OCI-LY7 (cell line): ENCODE measurements around the gene ABL1. TPM values are rescaled to one million over a fixed set of nuclear protein-coding genes. Genes with fewer than 3 reads are reported as not detected.

ENCODE experiments used
- BruUV-seq: library from RNA; stranded (reverse); fragments of 400-500 nt; replicated peaks from 2 replicates; lab custom pipeline; 2021; lab: Mats Ljungman, UMichigan
- CTCF ChIA-PET: fragments of 300-600 bp; sonication (Branson Sonifier 250); formaldehyde crosslinking; loops from one replicate; lab custom pipeline; 2022; ENCODE audit warnings: antibody characterized with exemption; ENCODE audit not compliant: unreplicated experiment; lab: Charles Lee
- POLR2A ChIA-PET: fragments of 300-600 bp; sonication (Branson Sonifier 250); formaldehyde crosslinking; loops from one replicate; lab custom pipeline; 2022; ENCODE audit warnings: antibody characterized with exemption; lab: Charles Lee
- DNase-seq: peaks from one replicate; pipeline ENCODE4 v3.0.0-alpha.2; 2015; ENCODE audit warnings: low spot score
- H2AFZ ChIP-seq: fragments of 200-600 bp; sonication (generic), shearing (Covaris generic); 2 replicates; pipeline ENCODE4 v1.6.1; 2014; ENCODE audit warnings: mild to moderate bottlenecking, antibody characterized with exemption, low read length, moderate library complexity
- H3K27ac ChIP-seq: fragments of 200-600 bp; sonication (generic); 2 replicates; pipeline ENCODE4 v1.5.1; 2014; ENCODE audit warnings: mixed run types, low read depth, mild to moderate bottlenecking, moderate library complexity, low read length, inconsistent platforms; ENCODE audit not compliant: poor library complexity, severe bottlenecking
- H3K36me3 ChIP-seq: fragments of 200-600 bp; sonication (generic); 2 replicates; pipeline ENCODE4 v1.6.1; 2014; ENCODE audit warnings: mild to moderate bottlenecking, antibody characterized with exemption, low read length, moderate library complexity, mixed read lengths; ENCODE audit not compliant: insufficient read depth
- H3K4me1 ChIP-seq: fragments of 200-600 bp; sonication (generic); 2 replicates; pipeline ENCODE4 v1.5.1; 2014; ENCODE audit warnings: mild to moderate bottlenecking, low read length; ENCODE audit not compliant: insufficient read depth, poor library complexity, severe bottlenecking
- H3K4me2 ChIP-seq: fragments of 200-600 bp; sonication (generic); 2 replicates; pipeline ENCODE4 v1.6.1; 2014; ENCODE audit warnings: mild to moderate bottlenecking, low read length
- H3K4me3 ChIP-seq: fragments of 200-600 bp; sonication (generic); 2 replicates; pipeline ENCODE4 v1.5.1; 2014; ENCODE audit warnings: mild to moderate bottlenecking, low read depth, low read length; ENCODE audit not compliant: poor library complexity, severe bottlenecking
- H3K79me2 ChIP-seq: fragments of 200-600 bp; sonication (generic); 2 replicates; pipeline ENCODE4 v1.6.1; 2016; ENCODE audit warnings: low read depth, mild to moderate bottlenecking, low read length, moderate library complexity, mixed read lengths; ENCODE audit not compliant: insufficient read depth
- H3K9me2 ChIP-seq: fragments of 200-600 bp; sonication (generic); 2 replicates; pipeline ENCODE4 v1.6.1; 2016; ENCODE audit warnings: mild to moderate bottlenecking, low read length, mixed read lengths; ENCODE audit not compliant: insufficient read depth
- H3K9me3 ChIP-seq: fragments of 200-600 bp; sonication (generic); 2 replicates; pipeline ENCODE4 v1.6.1; 2014; ENCODE audit warnings: mild to moderate bottlenecking, mixed run types, low read length, mixed read lengths
- H4K20me1 ChIP-seq: fragments of 200-600 bp; sonication (generic); 2 replicates; pipeline ENCODE4 v1.6.1; 2014; ENCODE audit warnings: mild to moderate bottlenecking, antibody characterized with exemption, low read length, moderate library complexity, mixed read lengths; ENCODE audit not compliant: insufficient read depth
- EZH2phosphoT487 ChIP-seq: fragments of 200-600 bp; sonication (generic); IDR thresholded peaks from 2 replicates; pipeline ENCODE4 v1.6.1; 2018; ENCODE audit warnings: low read depth, borderline replicate concordance, mild to moderate bottlenecking, mixed run types, antibody characterized with exemption, low read length, moderate library complexity, mixed read lengths
- intact Hi-C: fragments of 100-400 bp; cut with micrococcal nuclease; formaldehyde crosslinking; loops from one replicate; pipeline ENCODE4 v1.10.0; 2022; ENCODE audit not compliant: unreplicated experiment
- total RNA-seq, 2 experiments: library from RNA; depleted of rRNA in 1 of 2; stranded (reverse); fragments of >200 nt in 1 of 2; shearing (Covaris generic) in 1 of 2; gene quantifications; 2 replicates each; pipeline ENCODE4 v1.2.3, GENCODE V29; 2014 to 2022
- TF ChIP-seq, protein P1 (sequence below): fragments of 200-600 bp; sonication (generic); conservative IDR thresholded peaks from 2 replicates; pipeline ENCODE4 v1.5.1; 2014; ENCODE audit warnings: mild to moderate bottlenecking, antibody characterized with exemption, low read length, moderate library complexity, mixed read lengths

Gene ABL1
- total RNA-seq, 2 experiments from 2014 or later = 8.1 to 28.3 TPM

DNA sequence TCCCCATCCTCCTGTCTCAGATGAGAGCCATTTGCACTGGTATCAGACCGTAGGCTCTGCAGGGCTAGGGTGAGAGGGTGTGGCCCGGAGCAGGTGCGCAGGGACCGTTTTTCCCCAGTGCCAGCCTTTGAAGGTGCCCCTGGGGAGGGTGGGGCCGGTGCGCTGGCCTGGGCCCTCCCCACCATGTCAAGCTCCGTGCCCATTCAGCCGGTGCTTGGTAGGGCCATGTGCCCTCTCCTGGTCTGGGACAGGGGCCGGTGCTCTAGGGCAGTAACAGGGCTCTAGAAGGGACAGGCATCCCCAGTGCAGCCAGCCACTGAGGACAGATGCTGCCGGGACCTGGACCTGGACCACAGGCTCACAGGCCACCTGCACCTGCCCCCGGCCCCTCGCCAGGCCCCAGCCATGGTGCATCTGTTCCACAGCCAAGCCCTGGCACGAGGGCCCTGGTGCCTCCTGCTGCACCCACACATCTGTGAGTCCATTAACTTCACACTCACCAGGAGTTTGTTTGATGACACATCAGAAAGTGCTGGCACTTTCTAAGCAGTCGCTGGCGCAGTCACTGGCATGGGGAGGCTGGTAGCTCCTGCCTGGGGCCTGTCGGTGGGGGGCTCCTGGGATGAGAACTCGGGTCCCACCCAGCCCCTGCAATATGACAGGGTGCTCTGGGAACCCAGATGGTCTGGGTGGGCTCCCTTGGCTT is 66.6 kb downstream of the ABL1 start:
- Histone ChIP-seq H4K20me1 (no peaks in the 10 kb centered on the region), H3K36me3 (no peaks in the 10 kb centered on the region), H3K4me3 (no peak overlapping the region), H3K9me2 (no peaks in the 10 kb centered on the region), H3K9me3 (no peaks in the 10 kb centered on the region), H2AFZ (no peak overlapping the region), H3K79me2 (no peaks in the 10 kb centered on the region), H3K27ac (no peak overlapping the region), H3K4me2 (no peak overlapping the region), H3K4me1 (no peaks in the 10 kb centered on the region)
- CTCF ChIA-PET = no interaction called here
- no peak for TF ChIP-seq EZH2phosphoT487
- TF ChIP-seq, protein P1, sequence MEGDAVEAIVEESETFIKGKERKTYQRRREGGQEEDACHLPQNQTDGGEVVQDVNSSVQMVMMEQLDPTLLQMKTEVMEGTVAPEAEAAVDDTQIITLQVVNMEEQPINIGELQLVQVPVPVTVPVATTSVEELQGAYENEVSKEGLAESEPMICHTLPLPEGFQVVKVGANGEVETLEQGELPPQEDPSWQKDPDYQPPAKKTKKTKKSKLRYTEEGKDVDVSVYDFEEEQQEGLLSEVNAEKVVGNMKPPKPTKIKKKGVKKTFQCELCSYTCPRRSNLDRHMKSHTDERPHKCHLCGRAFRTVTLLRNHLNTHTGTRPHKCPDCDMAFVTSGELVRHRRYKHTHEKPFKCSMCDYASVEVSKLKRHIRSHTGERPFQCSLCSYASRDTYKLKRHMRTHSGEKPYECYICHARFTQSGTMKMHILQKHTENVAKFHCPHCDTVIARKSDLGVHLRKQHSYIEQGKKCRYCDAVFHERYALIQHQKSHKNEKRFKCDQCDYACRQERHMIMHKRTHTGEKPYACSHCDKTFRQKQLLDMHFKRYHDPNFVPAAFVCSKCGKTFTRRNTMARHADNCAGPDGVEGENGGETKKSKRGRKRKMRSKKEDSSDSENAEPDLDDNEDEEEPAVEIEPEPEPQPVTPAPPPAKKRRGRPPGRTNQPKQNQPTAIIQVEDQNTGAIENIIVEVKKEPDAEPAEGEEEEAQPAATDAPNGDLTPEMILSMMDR = no peak
- no TSS peak for BruUV-seq
- POLR2A ChIA-PET = no interaction called here
- DNase-seq = no peak
- intact Hi-C loops = no loop called here

DNA sequence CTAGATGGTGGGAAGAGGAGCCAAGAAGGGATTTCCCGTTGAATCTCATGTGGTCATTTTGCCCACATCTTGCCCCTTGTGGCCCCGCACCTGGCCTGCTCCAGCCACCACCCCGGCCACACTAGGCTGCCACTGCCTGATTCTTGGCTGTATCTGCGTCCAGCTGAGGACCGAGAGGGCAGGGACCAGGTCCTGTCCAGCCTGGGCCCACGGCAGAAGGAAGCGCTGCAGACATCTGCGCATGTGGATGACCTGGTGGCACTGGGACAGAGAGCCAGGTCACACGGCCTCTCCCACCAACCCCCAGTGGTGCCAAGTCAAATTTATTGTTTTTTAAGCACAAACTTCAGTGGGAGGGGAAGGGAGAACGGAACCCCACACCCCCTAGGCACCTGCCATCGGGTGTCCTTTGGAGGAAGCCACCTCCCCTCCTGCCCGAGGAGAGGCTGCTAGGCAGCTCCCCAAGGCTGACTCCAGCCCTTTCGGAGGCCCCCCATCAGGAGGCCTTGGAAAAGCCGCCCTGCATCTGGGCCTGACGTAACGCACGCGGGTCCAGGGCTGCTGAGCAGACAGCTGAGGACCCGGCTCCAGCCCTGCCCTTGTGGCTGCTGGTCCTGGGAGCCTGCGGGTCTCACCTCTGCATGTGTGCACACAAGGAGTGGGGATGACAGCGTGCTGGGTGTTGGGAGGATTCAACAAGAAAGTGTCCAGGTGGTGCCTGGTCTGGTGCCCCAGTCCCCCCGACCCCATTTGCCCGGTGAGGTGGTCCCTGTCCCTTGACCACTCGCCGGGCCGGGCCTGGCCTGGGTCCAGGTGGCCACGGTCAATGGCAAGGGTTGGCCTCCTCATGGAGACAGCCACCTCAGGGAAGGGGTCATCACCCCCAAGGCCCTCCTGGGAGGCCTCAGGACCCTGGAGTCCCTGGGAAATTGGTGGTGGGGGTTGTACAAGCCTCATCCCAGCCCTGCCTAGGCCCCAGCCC is 67.4 kb downstream of the ABL1 start:
- intact Hi-C loops = no loop called here
- DNase-seq = no peak
- BruUV-seq = no TSS peak
- Histone ChIP-seq H3K4me2 (no peak overlapping the region), H3K36me3 (no peaks in the 10 kb centered on the region), H3K9me3 (no peaks in the 10 kb centered on the region), H2AFZ (no peak overlapping the region), H3K79me2 (no peaks in the 10 kb centered on the region), H3K27ac (no peak overlapping the region), H3K4me3 (no peak overlapping the region), H3K9me2 (no peaks in the 10 kb centered on the region), H4K20me1 (no peaks in the 10 kb centered on the region), H3K4me1 (no peaks in the 10 kb centered on the region)
- CTCF ChIA-PET = no interaction called here
- TF ChIP-seq, protein P1 = no peak
- TF ChIP-seq EZH2phosphoT487 = no peak
- POLR2A ChIA-PET = no interaction called here
